SKM-1 treated with dmso at 0.1 percent for 144 hours (cell line): ENCODE results near the gene NINL.

Experiments
- DNase-seq: peaks from one replicate; lab custom pipeline; 2025; ENCODE audit not compliant: unreplicated experiment; lab: John Stamatoyannopoulos, UW

NINL gene

DNA sequence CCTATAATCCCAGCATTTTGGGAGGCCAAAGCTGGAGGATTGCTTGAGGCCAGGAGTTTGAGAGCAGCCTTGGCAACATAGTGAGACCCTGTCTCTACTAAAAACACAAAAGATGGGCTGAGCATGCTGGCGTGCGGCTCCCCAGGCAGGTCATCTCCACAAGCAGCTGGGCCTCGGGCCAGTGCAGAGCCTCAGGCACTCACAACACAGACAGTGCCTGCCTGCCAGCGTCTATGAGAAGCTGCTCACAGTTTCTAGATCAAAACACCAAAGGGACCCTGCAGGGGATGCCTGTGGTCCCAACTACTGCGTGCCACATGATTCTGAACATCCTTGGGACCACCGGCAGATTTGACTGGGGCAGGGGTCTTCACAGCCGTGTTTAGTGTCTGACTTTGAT is 118.5 kb downstream of the NINL start:
- no peak for DNase-seq

DNA sequence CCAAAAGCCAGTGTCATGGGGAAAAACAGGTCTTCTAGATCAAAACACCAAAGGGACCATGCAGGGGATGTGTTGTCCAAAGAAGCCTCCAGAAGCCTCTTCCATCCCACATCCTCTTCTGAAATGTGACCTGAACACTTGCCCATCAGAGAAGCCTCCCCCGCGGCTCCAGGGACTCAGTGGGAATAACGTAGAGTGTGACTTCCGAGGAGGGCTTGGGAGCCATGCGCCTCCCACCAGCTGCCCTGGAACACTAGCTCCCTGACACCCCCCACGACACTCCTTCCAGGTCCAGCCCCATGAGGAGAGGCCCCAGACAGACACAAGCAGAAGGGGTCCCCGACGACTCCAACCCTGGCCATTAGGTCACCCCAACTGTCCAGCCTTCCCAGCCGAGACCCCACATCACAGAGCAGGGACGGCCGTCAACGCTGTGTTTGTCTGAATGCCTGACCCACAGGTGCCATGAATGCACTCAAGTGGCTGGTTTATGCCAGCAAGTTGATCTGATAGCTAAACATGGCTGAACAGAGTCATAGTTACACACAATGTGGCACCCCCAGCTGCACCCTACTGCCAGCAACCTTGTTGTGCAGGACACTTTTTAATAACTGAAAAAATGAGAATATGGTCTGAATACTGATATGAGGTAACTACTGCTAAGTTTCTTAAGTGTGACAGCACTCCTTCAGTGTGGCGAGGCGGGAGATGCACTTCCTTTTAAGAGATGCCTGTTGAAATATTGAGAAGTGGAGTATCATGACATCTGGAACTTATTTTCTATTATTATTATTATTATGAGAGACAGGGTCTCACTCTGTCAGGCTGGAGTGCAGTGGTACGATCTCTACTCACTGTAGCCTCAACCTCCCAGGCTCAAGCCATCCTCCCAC is 119.8 kb downstream of the NINL start:
- no peak for DNase-seq

DNA sequence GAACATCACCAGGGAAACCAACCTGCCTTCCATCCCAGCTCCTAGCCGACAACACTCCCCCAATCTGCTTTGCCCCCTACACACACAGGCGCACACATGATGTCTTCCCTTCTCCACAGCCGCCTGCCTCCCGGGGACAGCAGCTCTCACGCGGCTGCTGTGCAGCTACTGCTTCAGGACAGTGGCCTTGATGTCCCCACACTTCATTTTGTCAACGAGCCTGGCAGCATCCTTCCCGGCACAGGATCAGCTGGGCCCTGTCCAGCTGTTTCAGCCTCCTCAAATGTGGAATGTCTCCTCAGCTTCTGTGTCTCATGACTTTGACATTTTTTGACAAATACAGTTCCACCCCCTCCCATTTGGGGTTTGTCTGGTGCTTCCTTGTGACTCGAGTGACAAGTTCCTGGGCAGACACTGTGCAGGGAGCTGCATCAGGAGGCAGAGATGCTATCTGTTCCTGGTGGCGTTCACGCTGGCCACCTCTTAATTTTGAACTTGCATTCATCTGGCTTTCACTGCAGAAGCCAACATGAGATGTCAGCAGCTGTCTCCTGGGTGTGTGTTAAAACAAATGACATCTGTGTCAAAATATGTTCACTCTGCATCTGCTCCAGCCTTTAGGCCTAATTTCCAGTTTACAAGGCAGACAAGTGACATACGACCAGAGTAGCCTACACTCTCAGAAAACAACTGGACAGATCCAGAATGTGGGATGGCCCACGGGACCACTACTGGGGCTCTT is 120.7 kb downstream of the NINL start:
- no peak for DNase-seq

DNA sequence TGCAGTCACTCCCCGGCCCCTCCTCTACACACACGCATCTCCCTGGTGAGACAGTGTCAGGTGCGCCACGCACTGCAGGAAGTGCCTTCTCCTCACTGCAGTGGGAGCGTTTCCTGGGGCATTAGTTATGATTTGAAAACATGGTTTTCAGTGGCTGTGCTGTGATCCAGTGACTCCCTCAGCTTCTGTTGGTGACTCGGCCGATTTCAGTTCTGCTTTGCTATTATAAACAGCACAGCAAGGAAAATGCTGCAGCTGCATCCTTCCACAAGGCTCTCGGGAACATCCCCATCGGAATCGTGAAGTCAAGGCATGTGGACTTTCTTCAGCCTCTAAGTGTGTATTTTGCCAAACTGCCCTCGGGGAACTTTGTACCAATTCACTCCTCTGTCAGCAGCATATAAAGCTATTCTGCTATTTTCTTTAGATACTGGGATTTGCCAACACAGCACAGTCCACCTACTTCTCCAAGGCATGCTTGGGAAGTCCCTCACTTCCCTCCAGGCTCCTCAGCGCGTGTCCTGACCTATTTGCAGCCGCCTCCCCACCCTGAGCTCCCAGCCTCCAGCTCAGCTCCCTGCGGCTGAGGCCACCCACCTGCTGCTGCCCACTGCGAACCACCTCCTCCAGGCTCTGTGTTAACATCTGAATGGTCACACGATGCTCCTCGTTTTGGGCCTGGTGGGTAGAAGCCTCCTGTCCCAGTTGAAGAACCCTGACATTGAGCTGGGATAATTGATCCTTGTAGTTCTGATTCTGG is 123.4 kb downstream of the NINL start:
- no peak for DNase-seq

GRCh38 chr20:25461281-25461650 is 124.1 kb downstream of the NINL start:
- no peak for DNase-seq

GRCh38 chr20:25460566-25461280 is 124.6 kb downstream of the NINL start:
- DNase-seq: no peak

- no peak for DNase-seq
Measured at GRCh38 chr20:25459916-25460535, 125.3 kb downstream of the NINL start.

DNA sequence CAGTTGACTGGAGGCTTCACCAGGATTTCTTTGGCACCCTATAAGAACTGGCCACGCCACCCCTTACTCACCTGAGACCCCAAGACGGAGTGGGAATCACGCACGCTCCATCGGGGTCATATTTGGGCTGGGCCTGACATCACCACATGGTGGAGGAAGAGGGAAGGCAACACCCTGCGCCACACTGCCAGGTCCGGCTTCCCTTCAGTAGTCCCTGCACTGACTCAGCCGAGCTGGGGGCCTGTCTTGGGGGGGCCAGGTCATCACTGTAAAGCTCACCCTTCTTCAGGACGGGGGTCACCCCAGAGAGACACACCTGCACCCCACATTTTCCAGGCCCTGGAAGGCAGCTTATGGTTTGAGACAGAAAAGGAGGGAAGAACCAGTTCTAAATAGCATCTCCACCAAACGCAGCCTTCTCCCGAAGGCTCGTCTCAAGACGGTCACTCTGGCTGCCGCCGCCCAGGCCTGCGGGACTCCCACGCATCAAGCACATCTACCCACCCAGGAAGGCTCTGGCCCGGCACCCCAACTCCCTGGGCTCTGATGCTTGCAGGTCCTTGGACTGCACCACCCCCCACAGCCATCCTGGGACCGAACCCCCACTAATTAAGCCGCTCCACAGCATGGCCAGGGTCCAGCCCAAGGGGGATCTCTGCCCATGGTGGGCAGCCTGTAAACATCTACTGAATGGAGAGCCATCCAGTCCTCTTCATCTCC is 126.1 kb downstream of the NINL start:
- DNase-seq: no peak

DNA sequence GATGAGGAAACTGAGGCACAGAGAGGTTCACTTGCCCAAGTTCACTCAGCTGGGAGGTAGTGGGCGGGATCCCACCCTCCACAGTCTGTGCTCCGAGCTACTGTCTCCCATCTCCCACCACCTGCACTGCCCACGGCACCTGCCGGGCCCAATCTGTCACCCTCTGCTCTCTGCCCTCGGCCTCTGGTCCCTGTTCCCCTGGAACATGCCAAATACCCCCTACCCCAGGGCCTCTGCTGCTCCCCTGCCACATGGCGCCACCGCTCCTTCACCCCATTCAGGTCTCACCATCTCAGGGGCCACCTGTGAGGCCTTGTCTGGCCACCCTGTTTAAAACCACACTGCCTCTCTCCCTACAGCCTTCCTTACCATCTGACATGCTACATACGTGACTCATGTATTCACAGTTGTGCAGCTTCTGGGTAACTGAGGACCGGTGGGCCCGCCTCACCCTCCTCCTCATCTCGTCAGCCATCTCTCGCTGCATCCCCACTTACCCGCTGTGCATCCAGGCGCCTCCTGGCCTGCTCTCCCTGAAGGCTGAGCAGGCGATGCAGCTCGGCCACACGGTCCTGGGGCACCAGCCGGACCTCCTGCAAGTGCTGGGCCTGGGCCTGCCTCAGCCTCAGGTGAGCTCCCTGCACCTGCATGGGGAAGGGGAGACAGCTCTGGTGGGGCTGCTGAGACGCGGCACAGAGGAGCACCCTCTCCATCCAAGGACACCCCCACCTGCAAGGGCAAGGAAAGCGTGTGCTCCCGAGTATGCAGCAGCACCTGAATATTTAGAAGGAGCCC is 127.2 kb downstream of the NINL start:
- DNase-seq: no peak

DNA sequence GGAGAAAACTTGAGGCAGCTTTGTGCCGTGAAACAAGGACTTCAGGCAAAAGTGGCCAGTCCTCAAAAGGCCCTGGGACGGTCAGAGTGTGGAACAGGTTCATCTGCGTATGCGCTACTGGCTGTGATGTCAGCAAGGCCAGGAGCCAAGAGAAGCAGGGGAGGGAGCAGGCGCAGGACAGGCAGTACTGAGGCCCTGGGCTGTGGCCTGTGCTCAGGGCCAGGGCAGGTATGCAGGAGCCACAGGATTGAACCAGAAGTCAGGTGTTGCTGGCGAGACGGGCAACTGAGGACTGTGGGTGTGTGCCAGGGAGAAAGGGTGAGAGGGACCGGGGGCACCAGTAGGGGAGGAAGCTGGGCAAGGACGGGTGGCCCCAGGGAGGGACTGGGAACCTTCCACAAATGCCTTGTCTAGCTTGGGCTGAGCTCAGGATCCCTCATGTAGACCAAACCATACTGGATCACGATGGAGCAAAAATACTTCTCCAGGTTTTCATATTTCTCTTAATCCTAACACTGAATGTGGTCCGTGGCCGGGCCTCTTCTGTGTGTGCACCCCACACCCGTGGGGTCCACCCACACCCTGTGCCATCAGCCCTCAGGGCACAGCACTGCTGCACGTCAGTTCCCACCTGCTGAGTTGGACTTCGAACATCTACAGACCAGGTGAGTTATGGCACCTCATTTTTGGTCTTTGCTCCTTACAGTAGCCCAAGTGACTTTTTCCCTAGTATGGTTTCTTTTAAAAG is 131.0 kb downstream of the NINL start:
- DNase-seq: no peak

DNA sequence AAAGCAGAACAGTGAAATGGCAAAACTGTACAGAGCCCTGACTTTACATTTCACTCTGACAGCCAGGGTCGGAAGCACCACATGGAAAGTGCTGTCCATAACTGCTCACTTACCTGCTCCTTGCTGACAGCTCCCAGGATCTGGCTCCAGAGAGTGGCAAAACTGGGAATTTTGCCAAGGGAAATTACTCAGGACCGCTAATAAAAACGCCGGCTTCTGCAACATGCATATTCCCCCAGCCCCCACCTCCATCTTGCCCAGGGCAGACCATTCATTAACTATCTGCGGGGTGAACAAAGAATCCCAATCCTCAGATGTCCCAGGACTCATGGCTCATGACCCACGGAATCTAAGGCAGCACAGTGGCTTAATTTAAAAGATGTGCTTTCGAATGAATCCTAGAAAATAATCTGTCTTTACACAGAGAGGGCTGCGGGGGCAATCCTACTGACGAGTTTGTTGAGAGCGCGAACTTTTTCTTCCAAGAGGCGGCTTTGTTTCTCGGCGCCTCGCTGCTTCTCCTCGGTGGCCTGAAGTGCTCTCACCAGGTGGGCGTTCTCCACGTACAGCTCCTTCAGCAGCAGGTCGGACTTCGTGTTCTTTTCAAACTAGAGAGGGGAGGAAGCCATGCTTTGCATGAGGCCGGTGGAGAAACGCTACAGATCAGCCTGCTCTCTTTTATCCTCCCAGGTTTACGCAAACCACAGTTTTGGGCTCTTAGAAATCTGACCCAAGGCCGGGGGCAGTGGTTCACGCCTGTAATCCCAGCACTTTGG is 132.1 kb downstream of the NINL start:
- DNase-seq: no peak

- DNase-seq: no peak
Measured at GRCh38 chr20:25452333-25452732, 133.0 kb downstream of the NINL start.

- no peak for DNase-seq
Measured at GRCh38 chr20:25447671-25448070, 137.7 kb downstream of the NINL start.

DNA sequence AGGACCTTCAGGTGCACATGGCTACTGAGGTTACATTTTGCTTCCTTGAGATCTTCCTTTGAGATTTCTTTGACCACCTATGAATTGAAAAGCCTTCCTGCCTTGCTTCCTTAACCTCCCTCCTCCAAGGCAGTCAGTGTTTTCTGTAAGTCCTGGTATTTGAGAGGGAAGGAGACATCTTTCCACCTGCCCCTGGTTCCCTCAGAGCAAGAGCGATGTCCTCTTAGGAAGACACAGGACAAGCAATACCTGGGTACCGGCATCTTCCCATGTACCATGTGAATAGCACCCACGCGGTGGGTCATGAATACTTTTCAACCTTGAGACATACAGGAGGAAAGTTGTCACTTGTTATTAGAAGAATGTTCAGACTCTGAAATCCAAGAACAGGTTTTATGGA is 140.8 kb downstream of the NINL start:
- DNase-seq: no peak

- peak; percentile 16 for DNase-seq
Measured at GRCh38 chr20:25439328-25439727, 146.0 kb downstream of the NINL start.

DNA sequence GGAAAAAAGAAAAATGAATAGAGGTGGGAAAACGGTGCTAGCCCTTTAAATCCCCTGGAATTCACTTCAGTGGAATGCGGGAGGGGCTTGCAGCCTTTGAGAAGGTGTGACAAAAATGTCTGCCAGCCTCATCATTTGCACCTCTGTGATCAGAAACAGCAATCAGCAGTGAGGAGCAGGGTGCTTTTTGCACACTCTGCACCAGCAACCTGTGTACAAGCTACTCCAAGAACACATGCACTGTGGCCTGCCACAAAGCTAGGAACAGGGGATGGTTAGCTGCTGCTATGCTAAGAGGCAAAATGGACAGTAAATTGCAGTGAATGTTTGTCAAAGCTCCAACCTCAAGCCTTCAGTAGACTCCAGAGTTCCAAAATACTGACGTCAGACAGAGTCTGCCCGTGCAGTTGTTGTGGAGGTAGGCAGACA is 148.2 kb downstream of the NINL start:
- no peak for DNase-seq

DNA sequence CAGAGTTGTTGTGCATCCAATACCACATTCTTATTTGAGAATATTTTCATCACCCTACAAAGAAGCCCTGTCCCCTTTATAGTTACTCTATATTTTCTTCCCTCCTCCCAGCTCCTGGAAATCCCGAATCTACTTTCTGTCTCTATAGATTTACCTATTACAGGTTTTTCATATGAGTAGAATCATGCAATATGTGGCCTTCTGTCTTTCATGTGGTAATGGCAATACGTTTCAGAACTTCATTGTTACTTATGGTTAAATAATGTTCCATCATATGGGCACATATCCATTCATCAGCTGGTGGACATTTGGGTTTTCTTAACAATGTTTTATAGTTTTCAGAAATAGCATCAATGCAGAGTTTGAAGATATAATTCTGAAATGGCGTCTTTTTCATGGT is 160.8 kb downstream of the NINL start:
- no peak for DNase-seq

- no peak for DNase-seq
Measured at GRCh38 chr20:25422032-25422431, 163.3 kb downstream of the NINL start.
